Measurements from ENCODE around the gene KANTR. TPM values are rescaled to one million over a fixed set of nuclear protein-coding genes. Genes with fewer than 3 reads are reported as not detected.

KANTR gene
- total RNA-seq, 1 experiment from 2014 or later: 3.7 TPM

GRCh38 chrX:53080628-53081580 is 13.0 kb upstream of the KANTR start:
- DNase-seq (ENCODE audit: low read depth): no peak

- DNase-seq (ENCODE audit: low read depth): peak; percentile 95
These were observed 11.8 kb upstream of the KANTR start, which contains the start of gene TSPYL2 for GRCh38 chrX:53081925-53082772. Gene TSPYL2, plus strand, starts transcription at chrX:53082367. Its CDS starts 132 bp downstream, at chrX:53082499.

GRCh38 chrX:53082773-53083616 is 10.9 kb upstream of the KANTR start:
- no peak for DNase-seq (ENCODE audit: low read depth)

- DNase-seq (ENCODE audit: low read depth): no peak
These were observed 9.8 kb upstream of the KANTR start for GRCh38 chrX:53084043-53084570.

GRCh38 chrX:53084863-53085262 is 9.1 kb upstream of the KANTR start:
- no peak for DNase-seq (ENCODE audit: low read depth)

GRCh38 chrX:53085661-53086229 is 8.2 kb upstream of the KANTR start:
- no peak for DNase-seq (ENCODE audit: low read depth)

GRCh38 chrX:53086464-53086863 is 7.5 kb upstream of the KANTR start:
- DNase-seq (ENCODE audit: low read depth): no peak

- DNase-seq (ENCODE audit: low read depth): no peak
These were observed 6.5 kb upstream of the KANTR start for GRCh38 chrX:53087388-53087831.

- no peak for DNase-seq (ENCODE audit: low read depth)
These were observed 5.6 kb upstream of the KANTR start for GRCh38 chrX:53088136-53088974.

- DNase-seq (ENCODE audit: low read depth): peak; percentile 44
These were observed 4.6 kb upstream of the KANTR start for GRCh38 chrX:53089224-53089842.

- DNase-seq (ENCODE audit: low read depth): no peak
These were observed 4.0 kb upstream of the KANTR start for GRCh38 chrX:53089925-53090324.

GRCh38 chrX:53091354-53091753 is 2.6 kb upstream of the KANTR start:
- no peak for DNase-seq (ENCODE audit: low read depth)

- peak; percentile 81 for DNase-seq (ENCODE audit: low read depth)
These were observed 726 bp upstream of the KANTR start for GRCh38 chrX:53093177-53093655.

GRCh38 chrX:53094582-53094905 is 602 bp downstream of the KANTR start:
- DNase-seq (ENCODE audit: low read depth): no peak

GRCh38 chrX:53095796-53096195 is 1.9 kb downstream of the KANTR start:
- no peak for DNase-seq (ENCODE audit: low read depth)

GRCh38 chrX:53114864-53115549 is 21.1 kb downstream of the KANTR start:
- no peak for DNase-seq (ENCODE audit: low read depth)

GRCh38 chrX:53115550-53115874 is 21.6 kb downstream of the KANTR start:
- DNase-seq (ENCODE audit: low read depth): no peak

- peak; percentile 1 for DNase-seq (ENCODE audit: low read depth)
These were observed 22.2 kb downstream of the KANTR start for GRCh38 chrX:53116101-53116500.

- DNase-seq (ENCODE audit: low read depth): no peak
These were observed 28.1 kb downstream of the KANTR start for GRCh38 chrX:53122013-53122412.

Measured in HT1080 (cell line).